HEK293 (cell line): ENCODE measurements around the gene STAG3.

ENCODE experiments used
- BCL11A ChIP-seq: fragments of 450-650 bp; formaldehyde crosslinking; IDR thresholded peaks from 2 replicates; pipeline ENCODE4 v1.5.1; 2016; ENCODE audit warnings: low read depth, missing biosample characterization, missing genetic modification characterization
- GLI4 ChIP-seq: fragments of 450-650 bp; formaldehyde crosslinking; IDR thresholded peaks from 2 replicates; pipeline ENCODE4 v1.5.1; 2016; ENCODE audit warnings: missing biosample characterization, missing genetic modification characterization
- GLIS2 ChIP-seq: fragments of 450-650 bp; formaldehyde crosslinking; IDR thresholded peaks from 2 replicates; pipeline ENCODE4 v1.5.1; 2016; ENCODE audit warnings: missing biosample characterization, missing genetic modification characterization
- OVOL3 ChIP-seq: fragments of 450-650 bp; formaldehyde crosslinking; IDR thresholded peaks from 2 replicates; pipeline ENCODE4 v1.5.1; 2016; ENCODE audit warnings: missing biosample characterization, missing genetic modification characterization
- RBAK ChIP-seq: fragments of 450-650 bp; formaldehyde crosslinking; IDR thresholded peaks from 2 replicates; pipeline ENCODE4 v1.5.1; 2016; ENCODE audit warnings: missing biosample characterization, missing genetic modification characterization
- YY1 ChIP-seq: fragments of 450-650 bp; formaldehyde crosslinking; IDR thresholded peaks from 2 replicates; pipeline ENCODE4 v1.5.1; 2018; ENCODE audit warnings: missing biosample characterization, missing genetic modification characterization
- ZFP37 ChIP-seq: fragments of 450-650 bp; formaldehyde crosslinking; IDR thresholded peaks from 2 replicates; pipeline ENCODE4 v1.5.1; 2016; ENCODE audit warnings: missing biosample characterization, missing genetic modification characterization
- ZNF138 ChIP-seq: fragments of 450-650 bp; formaldehyde crosslinking; IDR thresholded peaks from 2 replicates; pipeline ENCODE4 v1.5.1; 2016; ENCODE audit warnings: missing biosample characterization, missing genetic modification characterization, borderline replicate concordance
- ZNF174 ChIP-seq: fragments of 450-650 bp; formaldehyde crosslinking; IDR thresholded peaks from 2 replicates; pipeline ENCODE4 v1.5.0; 2017; ENCODE audit warnings: missing biosample characterization, mild to moderate bottlenecking, missing genetic modification characterization
- ZNF473 ChIP-seq: fragments of 450-650 bp; formaldehyde crosslinking; IDR thresholded peaks from 2 replicates; pipeline ENCODE4 v1.5.1; 2017; ENCODE audit warnings: missing biosample characterization, missing genetic modification characterization
- ZNF701 ChIP-seq: fragments of 450-650 bp; formaldehyde crosslinking; IDR thresholded peaks from 2 replicates; pipeline ENCODE4 v1.5.1; 2016; ENCODE audit warnings: missing biosample characterization, missing genetic modification characterization
- TF ChIP-seq, protein P1 (sequence below): fragments of 450-650 bp; formaldehyde crosslinking; IDR thresholded peaks from 2 replicates; pipeline ENCODE4 v1.5.1; 2016; ENCODE audit warnings: missing biosample characterization, missing genetic modification characterization
- TF ChIP-seq, protein P2 (sequence below): fragments of 450-650 bp; formaldehyde crosslinking; IDR thresholded peaks from 2 replicates; pipeline ENCODE4 v1.5.1; 2016; ENCODE audit warnings: missing biosample characterization, missing genetic modification characterization

DNA sequence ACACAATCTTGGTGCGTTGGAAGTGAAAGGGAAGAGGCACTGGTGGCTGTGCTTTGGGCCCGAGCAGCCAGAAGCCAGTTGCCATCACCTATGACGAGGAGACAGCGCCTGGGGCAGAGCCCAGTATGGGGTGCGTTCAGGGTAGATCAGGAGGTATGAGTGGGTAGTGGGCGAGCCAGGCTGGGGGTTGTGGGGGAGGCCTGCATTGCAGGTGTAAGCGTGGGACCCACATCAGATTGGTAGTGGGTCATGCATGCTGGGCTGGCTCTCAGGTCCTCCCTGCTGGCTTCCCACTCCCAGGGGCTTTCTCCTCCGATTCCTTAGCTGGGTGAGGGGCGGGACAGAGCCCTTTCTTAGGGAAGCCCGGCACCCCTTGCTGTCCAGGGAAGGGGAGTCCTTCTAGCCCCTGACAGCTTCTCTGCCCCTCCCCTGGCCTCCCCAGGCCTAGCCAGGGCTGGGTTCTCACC, 41.6 kb downstream of the STAG3 start:
- TF ChIP-seq ZNF138 (tag by site-specific recombination) = no peak
- no peak for TF ChIP-seq BCL11A (tag by site-specific recombination)
- TF ChIP-seq OVOL3 (tag by site-specific recombination) = no peak
- TF ChIP-seq, protein P1, sequence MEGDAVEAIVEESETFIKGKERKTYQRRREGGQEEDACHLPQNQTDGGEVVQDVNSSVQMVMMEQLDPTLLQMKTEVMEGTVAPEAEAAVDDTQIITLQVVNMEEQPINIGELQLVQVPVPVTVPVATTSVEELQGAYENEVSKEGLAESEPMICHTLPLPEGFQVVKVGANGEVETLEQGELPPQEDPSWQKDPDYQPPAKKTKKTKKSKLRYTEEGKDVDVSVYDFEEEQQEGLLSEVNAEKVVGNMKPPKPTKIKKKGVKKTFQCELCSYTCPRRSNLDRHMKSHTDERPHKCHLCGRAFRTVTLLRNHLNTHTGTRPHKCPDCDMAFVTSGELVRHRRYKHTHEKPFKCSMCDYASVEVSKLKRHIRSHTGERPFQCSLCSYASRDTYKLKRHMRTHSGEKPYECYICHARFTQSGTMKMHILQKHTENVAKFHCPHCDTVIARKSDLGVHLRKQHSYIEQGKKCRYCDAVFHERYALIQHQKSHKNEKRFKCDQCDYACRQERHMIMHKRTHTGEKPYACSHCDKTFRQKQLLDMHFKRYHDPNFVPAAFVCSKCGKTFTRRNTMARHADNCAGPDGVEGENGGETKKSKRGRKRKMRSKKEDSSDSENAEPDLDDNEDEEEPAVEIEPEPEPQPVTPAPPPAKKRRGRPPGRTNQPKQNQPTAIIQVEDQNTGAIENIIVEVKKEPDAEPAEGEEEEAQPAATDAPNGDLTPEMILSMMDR (tag by site-specific recombination) = no peak
- TF ChIP-seq RBAK (tag by site-specific recombination) = no peak
- no peak for TF ChIP-seq ZNF473
- TF ChIP-seq, protein P2, sequence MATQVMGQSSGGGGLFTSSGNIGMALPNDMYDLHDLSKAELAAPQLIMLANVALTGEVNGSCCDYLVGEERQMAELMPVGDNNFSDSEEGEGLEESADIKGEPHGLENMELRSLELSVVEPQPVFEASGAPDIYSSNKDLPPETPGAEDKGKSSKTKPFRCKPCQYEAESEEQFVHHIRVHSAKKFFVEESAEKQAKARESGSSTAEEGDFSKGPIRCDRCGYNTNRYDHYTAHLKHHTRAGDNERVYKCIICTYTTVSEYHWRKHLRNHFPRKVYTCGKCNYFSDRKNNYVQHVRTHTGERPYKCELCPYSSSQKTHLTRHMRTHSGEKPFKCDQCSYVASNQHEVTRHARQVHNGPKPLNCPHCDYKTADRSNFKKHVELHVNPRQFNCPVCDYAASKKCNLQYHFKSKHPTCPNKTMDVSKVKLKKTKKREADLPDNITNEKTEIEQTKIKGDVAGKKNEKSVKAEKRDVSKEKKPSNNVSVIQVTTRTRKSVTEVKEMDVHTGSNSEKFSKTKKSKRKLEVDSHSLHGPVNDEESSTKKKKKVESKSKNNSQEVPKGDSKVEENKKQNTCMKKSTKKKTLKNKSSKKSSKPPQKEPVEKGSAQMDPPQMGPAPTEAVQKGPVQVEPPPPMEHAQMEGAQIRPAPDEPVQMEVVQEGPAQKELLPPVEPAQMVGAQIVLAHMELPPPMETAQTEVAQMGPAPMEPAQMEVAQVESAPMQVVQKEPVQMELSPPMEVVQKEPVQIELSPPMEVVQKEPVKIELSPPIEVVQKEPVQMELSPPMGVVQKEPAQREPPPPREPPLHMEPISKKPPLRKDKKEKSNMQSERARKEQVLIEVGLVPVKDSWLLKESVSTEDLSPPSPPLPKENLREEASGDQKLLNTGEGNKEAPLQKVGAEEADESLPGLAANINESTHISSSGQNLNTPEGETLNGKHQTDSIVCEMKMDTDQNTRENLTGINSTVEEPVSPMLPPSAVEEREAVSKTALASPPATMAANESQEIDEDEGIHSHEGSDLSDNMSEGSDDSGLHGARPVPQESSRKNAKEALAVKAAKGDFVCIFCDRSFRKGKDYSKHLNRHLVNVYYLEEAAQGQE = no peak
- TF ChIP-seq ZFP37 (tag by site-specific recombination) = no peak
- no peak for TF ChIP-seq ZNF701 (tag by site-specific recombination)
- TF ChIP-seq GLI4 (tag by site-specific recombination) = no peak
- TF ChIP-seq ZNF174 (tag by site-specific recombination) = no peak
- TF ChIP-seq YY1 (tag by site-specific recombination) = no peak
- no peak for TF ChIP-seq GLIS2 (tag by site-specific recombination)
